ENCODE measurements around the gene CBX2.

Gene CBX2

GRCh38 chr17:79777894-79778503 lies at the start of gene CBX2:
Gene CBX2 (plus strand): TSS chr17:79778148. CDS start chr17:79778236, 88 bp downstream.
- DNase-seq, result peak; percentile 72

DNA sequence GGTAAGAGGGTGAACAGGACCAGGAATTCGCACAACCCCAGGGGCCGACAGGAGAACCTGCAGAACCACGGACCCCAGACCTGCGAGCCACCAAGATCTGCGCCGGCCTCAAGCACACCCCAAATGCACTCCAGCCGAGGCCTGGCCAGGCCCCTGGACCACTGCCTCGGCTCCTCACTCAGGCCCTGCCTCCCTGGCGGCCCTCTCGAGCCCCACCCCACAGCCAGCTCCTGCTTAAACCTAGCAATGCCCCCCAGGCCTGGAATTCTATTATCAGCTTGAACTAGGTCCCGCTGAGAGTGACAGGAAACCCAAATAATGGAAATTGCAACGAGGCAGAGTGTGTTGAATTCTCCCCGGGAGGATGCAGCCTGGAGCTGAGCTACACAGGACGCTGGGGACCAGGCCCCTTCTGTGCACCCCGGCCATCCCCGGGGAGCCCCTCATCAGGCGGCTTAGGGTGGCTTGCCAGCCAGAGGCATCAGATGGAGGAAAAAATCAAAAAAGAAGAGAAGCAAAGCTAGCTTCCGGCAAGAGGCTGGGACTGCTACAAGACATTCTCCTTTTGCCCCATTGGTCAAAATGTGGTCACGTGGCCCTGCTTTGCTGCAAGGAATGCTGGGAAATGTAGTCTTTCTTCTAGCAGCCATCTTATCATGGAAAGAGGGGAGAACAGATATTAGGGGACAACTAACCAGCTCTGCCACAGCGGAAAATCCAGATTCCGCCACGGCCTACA lies 49.6 kb upstream of the CBX2 start:
- DNase-seq, result peak; percentile 82

DNA sequence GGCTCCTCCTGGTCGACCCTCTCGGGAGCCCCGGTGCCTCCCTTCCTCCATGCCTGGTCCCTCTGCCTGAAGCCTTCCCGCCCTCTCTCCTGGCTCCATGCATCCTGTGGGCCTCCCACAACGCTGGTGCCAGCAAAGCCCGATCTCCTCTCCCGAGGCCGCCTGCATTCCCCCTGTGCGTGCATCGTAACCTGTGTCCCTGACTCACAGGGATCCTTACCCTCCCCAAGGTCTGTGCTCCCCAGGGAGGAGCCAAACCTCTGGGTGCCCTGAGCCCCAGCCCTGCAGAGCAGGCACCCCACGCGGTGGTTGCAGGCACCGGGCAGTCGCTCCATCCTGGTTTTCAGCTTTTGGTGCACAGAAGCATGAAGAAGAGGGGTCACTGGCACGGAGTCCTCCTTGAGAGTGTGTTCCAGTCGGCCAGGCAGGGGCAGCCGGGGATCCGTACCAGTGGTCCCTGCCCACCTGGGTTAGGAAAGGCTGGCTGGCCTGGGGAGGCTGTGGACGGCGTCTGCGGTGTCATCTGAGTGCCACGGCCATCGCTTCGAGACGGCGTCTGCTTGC lies 49.0 kb upstream of the CBX2 start:
- DNase-seq, result no peak

DNA sequence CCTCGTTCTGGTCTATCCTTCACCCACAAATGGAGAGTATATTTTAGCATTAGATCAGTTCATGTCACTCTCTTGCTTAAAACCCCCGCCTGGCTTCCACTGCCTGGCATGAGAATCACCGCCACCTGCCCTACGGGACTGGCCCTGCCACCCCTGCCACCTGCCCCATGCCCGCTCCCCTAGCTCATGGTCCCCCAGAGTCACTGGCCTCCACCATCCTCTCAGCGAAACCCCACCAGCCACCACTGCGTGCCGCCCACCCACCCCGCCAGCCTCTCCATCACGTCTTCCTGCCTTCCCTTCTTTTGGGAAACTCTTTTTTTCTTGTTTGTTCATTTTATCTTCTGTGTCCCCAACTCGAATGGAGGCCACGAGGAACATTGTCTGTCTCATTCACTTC lies 48.2 kb upstream of the CBX2 start:
- no peak for DNase-seq

GRCh38 chr17:79730437-79730768 lies 47.5 kb upstream of the CBX2 start:
- DNase-seq, result no peak

DNA sequence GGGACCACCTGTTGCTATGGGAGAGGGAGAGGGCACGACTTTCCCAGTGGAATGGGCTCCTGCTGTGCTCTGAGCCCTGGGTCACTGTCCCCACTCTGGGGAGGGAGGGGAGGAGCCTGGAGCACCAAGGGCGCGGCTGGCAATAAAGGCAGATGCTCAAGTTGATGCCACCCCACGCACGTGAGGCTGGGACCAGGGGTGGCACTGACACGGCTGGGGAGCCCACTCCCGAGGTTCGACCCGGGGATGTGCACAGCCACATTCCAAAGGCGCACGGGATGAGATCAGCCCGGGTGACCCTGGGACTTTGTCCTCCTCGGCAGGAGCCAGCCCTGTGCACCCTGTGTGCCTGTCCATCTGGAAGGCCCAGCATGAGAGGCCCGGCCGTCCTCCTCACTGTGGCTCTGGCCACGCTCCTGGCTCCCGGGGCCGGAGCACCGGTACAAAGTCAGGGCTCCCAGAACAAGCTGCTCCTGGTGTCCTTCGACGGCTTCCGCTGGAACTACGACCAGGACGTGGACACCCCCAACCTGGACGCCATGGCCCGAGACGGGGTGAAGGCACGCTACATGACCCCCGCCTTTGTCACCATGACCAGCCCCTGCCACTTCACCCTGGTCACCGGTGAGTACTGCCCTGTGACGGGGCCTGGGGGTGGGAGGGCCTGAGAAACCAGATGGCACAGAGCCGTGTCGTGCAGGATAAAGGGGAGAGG lies 47.0 kb upstream of the CBX2 start, which contains the start of gene ENPP7:
Gene ENPP7, plus strand, starts transcription at position 175 of the 715 bp plus-strand sequence. Its CDS starts 197 bp downstream, at position 372.
- DNase-seq, result no peak

DNA sequence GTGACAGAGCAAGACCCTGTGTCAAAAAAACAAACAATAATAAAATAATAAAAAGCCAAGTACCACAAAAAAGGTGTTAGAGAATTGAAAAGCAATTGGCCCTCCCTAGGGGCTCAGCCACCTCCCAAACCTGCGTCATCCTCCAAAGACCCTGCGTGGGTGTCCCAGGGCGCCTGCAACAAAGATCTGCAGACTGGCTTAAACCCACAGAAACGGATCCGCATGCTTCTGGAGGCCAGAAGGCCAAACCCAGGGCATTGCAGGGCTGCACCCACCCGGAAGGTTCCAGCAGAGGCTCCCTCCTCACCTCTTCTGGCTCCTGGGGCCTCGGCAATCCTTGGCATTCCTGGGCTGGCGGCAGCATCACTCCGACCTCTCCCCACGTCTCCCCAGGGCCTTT lies 45.7 kb upstream of the CBX2 start:
- DNase-seq, result no peak

DNA sequence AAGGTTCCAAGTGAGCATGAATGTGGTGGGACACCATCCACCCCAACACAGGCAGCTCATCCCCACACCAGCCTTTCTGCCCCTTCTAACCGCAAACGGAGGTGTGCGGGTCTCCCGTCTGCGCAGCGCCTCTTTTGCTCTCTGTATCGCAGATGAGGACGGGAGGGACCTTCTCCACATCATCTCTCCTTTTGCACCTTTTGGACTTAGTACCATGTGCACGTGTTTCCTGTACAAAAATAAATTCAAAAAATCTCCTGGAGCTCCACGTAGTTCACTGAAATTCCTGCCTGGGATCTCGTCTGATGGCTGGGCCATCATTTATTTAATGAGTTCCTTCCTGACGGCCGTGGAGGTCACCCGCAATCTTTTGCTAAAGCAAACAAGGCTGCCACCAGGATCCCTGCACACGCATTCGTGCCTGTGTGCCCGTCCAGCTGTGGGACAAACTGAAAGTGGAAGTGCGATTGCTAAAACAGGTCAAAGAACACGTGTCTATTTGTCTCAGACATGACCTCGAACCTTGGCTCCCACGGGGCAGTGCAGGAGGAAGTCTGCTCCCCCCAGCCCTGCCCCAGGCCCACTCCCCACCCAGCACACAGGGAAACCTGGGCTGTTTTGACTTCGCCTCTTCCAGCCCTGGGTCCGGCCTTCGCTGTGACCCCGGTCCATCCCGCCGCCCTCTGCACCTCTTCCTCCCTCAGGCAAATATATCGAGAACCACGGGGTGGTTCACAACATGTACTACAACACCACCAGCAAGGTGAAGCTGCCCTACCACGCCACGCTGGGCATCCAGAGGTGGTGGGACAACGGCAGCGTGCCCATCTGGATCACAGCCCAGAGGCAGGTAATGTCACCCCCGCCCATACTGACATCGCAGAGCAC lies 44.9 kb upstream of the CBX2 start:
- no peak for DNase-seq

DNA sequence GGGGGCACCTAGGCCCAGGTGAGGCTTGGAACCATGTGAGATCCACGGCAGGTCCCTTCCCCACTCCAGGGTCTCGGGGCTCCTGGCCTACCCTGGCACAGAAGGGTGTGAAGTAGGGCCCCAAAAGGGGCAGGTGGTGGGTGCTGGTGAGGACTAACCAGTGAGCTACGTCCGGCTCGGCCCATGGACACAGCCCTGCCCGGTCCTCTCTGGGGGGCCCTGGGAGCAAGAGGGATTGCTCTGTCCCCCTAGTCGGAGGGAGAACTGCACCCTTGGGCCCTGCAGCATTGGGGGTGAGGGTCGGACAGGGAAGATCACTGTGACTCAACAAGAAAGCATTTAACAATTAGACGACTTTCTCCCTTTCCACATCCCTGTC lies 44.3 kb upstream of the CBX2 start:
- DNase-seq, result no peak

DNA sequence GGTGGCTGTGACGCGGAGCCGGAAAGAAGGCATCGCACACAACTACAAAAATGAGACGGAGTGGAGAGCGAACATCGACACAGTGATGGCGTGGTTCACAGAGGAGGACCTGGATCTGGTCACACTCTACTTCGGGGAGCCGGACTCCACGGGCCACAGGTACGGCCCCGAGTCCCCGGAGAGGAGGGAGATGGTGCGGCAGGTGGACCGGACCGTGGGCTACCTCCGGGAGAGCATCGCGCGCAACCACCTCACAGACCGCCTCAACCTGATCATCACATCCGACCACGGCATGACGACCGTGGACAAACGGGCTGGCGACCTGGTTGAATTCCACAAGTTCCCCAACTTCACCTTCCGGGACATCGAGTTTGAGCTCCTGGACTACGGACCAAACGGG lies 42.9 kb upstream of the CBX2 start:
- no peak for DNase-seq

DNA sequence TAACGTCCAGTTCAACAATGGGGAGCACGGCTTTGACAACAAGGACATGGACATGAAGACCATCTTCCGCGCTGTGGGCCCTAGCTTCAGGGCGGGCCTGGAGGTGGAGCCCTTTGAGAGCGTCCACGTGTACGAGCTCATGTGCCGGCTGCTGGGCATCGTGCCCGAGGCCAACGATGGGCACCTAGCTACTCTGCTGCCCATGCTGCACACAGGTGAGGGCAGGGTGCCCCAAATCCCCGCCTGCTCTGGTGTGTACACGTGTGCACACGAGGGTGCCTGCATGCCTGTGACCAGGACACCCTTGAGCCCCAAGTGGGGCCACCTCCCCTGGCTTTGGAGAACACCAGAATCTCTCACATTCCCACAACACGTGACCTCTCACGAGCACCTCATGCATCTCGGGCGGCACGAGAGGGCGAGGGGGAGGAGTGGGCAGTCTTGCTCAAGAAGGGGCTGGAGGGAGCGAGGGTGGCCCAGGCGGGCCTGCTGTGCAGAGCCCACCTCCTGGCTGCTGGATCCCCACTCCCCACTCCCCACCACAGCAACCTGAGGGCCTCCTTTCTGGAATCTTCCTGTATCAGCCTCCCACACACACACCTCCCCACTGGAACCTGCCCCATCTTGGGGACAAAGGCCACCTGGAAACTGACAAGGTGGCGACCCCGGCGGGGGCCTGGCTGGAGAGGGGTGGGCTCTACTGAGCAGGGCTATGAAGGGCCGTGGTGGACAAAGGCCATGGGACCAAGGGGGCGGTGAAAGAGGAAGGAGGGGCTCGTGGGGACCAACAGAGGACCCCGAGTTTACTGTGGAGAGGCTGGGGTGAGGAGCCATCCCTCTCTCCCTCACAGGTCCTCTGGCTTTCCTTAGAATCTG lies 40.7 kb upstream of the CBX2 start:
- no peak for DNase-seq

DNA sequence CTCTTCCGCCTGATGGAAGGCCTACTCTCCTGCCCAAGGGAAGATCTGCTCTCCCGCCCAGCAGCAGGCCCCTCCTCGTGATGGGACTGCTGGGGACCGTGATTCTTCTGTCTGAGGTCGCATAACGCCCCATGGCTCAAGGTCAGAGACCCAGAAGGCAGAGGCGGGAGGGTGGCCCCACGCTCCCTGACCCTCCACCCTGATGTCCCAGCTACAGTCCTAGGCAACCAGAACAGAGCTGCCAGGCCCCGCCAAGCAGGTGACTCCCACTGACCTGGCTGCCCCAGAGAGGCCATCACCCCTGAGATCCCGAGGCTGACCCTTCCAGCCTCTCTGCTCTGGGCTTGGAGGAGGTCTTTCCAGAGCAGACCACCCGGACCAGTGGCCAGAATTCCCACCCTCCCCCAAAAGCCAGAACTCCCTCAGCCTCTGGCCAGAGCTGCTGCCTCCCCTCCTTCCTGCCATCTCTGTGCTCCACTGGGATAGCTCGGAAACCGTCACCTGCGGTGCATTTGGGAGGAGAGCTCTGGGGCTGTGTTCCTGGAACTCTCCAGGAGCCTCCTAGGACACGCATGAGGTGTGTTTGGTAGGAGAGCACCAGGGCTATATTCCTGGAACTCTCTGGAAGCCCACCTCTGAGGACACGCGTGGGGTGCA lies 39.9 kb upstream of the CBX2 start:
- no peak for DNase-seq

GRCh38 chr17:79738643-79739042 lies 39.3 kb upstream of the CBX2 start:
- DNase-seq, result no peak

- peak; percentile 12 for DNase-seq
Measured at GRCh38 chr17:79739148-79740062, 38.5 kb upstream of the CBX2 start.

DNA sequence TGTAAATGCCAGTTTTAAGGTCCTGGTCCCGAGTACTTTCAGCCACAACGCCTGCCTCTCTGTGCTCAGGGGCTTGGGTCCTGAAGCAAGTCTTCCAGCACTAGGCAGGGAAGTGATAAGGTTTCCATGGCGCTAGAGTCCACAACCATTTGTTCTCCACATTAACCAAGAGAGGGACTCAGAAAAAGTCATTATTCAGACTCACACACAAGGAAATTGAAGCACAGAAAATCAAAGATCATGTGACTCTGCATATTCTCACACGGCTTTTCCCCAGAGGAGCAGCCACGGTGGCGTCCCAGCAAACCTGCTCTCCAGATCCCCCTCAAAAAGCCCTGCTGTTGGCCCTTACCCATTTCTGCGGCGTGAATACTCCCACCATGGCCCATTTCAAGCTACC lies 37.5 kb upstream of the CBX2 start:
- peak; percentile 20 for DNase-seq

- no peak for DNase-seq
Measured at GRCh38 chr17:79741401-79741750, 36.6 kb upstream of the CBX2 start.

- peak; percentile 62 for DNase-seq
Measured at GRCh38 chr17:79741751-79742588, 36.0 kb upstream of the CBX2 start.

DNA sequence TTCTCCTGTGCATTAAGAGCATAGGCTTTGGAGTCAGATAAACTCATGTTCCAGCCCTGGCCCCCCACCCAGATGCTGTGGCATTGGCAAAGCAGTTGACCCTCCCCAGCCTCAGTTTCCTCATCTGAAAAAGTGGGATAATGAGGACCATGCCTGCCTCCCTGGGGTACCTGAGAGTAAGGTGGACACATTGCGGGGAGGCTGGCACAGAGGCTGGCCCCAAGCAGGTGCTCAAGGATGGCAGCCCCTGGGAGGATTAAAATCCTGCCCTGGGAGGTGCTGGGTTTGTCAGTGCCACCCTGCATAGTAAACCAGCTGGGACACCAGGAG lies 35.4 kb upstream of the CBX2 start:
- no peak for DNase-seq

- no peak for DNase-seq
Measured at GRCh38 chr17:79742951-79743476, 34.9 kb upstream of the CBX2 start.

Measured in NCI-H146 (cell line).